H1 (cell line): Measurements from ENCODE around the gene NHLH1. TPM values are rescaled to one million over a fixed set of nuclear protein-coding genes. Genes with fewer than 3 reads are reported as not detected.

Source experiments
- CHD2 ChIP-seq: IDR thresholded peaks from 2 replicates; pipeline ENCODE4 v1.6.1; 2012; ENCODE audit warnings: low read length, improper control_type of control experiment
- EZH2 ChIP-seq: fragments of 200-600 bp; sonication (generic); IDR thresholded peaks from 2 replicates; pipeline ENCODE4 v1.7.1; 2012; ENCODE audit warnings: low read depth, mild to moderate bottlenecking, moderate library complexity, low read length, inconsistent platforms; ENCODE audit not compliant: severe bottlenecking
- PHF8 ChIP-seq: fragments of 200-600 bp; sonication (generic); conservative IDR thresholded peaks from 2 replicates; pipeline ENCODE4 v1.7.1; 2012; ENCODE audit warnings: low read depth, mild to moderate bottlenecking, inconsistent platforms, low read length, moderate library complexity
- POLR2AphosphoS5 ChIP-seq: IDR thresholded peaks from 2 replicates; pipeline ENCODE4 v1.6.1; 2011; ENCODE audit warnings: low read depth, low read length
- SUZ12 ChIP-seq: fragments of 200-600 bp; sonication (generic); IDR thresholded peaks from 2 replicates; pipeline ENCODE4 v1.6.1; 2012; ENCODE audit warnings: mild to moderate bottlenecking, inconsistent platforms, low read length, moderate library complexity, mixed read lengths
- TAF7 ChIP-seq: optimal IDR thresholded peaks from 2 replicates; pipeline ENCODE3; 2011; ENCODE audit warnings: low read depth, mild to moderate bottlenecking, inconsistent platforms, low read length, moderate library complexity, borderline replicate concordance
- USF2 ChIP-seq: IDR thresholded peaks from 2 replicates; pipeline ENCODE4 v1.6.1; 2011; ENCODE audit warnings: low read length, improper control_type of control experiment
- polyA plus RNA-seq, 7 experiments: library from polyadenylated mRNA; depleted of rRNA in 3 of 7; stranded (reverse) in 5 of 7; unstranded in 2 of 7; fragments of >200 nt in 5 of 7; fragments of 200-250 nt in 2 of 7; gene quantifications; 1 replicate in 5 of 7; 2 replicates in 1 of 7; 4 replicates in 1 of 7; pipeline versions ENCODE4 v1.2.1 to v1.2.3, GENCODE V29; 2011 to 2013; ENCODE audit warnings: missing spikeins in 2 of 7, mixed read lengths in 2 of 7
- total RNA-seq: library from RNA; stranded (reverse); fragmentation: NEBNext Ultra II Directional; extraction: Animal tissue kit (Norgen Biotek cat#: 25700); gene quantifications from 2 replicates; pipeline ENCODE4 v1.2.1, GENCODE V29; 2021

The NHLH1 gene
- total and polyA plus RNA-seq, 2 of the 8 experiments (the other 6 are each of a cell fraction or from before 2014, with no cell fraction given) = 0.39 to 0.91 TPM

- no peak for TF ChIP-seq USF2
- no peak for TF ChIP-seq EZH2
- no peak for TF ChIP-seq TAF7
- TF ChIP-seq SUZ12 = no peak
- TF ChIP-seq PHF8 = no peak
- no peak for TF ChIP-seq POLR2AphosphoS5
- TF ChIP-seq CHD2 = no peak
- TF ChIP-seq, all 59 proteins: peak for 0
Observed at GRCh38 chr1:160401487-160401805, 34.6 kb downstream of the NHLH1 start (continued).
